Neural cell (in vitro differentiated cells): ENCODE measurements around the gene ADGRA1.

ENCODE experiments used
- EP300 ChIP-seq: fragments of 450-650 bp; conservative IDR thresholded peaks from 2 replicates; pipeline ENCODE4 v1.6.1; 2014; ENCODE audit warnings: antibody characterized with exemption, mild to moderate bottlenecking, moderate library complexity; ENCODE audit not compliant: poor library complexity, severe bottlenecking
- EZH2 ChIP-seq: fragments of 200-600, 300-800 bp; shearing (Covaris generic), sonication (generic); IDR thresholded peaks from 2 replicates; pipeline ENCODE4 v1.6.1; 2014; ENCODE audit warnings: antibody characterized with exemption, low read length, borderline replicate concordance, mild to moderate bottlenecking; ENCODE audit not compliant: insufficient read depth, poor library complexity, severe bottlenecking
- POLR2AphosphoS5 ChIP-seq: IDR thresholded peaks from 2 replicates; pipeline ENCODE4 v1.6.1; 2012
- RAD21 ChIP-seq: fragments of 450-650 bp; conservative IDR thresholded peaks from 2 replicates; pipeline ENCODE4 v1.6.1; 2014; ENCODE audit warnings: antibody characterized with exemption, mild to moderate bottlenecking, moderate library complexity
- SMC3 ChIP-seq: fragments of 450-650 bp; conservative IDR thresholded peaks from 2 replicates; pipeline ENCODE4 v1.6.1; 2014; ENCODE audit warnings: antibody characterized with exemption, mild to moderate bottlenecking, moderate library complexity; ENCODE audit not compliant: poor library complexity
- TF ChIP-seq, protein P1 (sequence below): fragments of 450-650 bp; IDR thresholded peaks from 2 replicates; pipeline ENCODE4 v1.5.1; 2014; ENCODE audit warnings: antibody characterized with exemption, mild to moderate bottlenecking, moderate library complexity; ENCODE audit not compliant: poor library complexity, severe bottlenecking
- TF ChIP-seq, protein P2 (sequence below): IDR thresholded peaks from 2 replicates; pipeline ENCODE4 v1.6.1; 2012; ENCODE audit warnings: borderline replicate concordance

DNA sequence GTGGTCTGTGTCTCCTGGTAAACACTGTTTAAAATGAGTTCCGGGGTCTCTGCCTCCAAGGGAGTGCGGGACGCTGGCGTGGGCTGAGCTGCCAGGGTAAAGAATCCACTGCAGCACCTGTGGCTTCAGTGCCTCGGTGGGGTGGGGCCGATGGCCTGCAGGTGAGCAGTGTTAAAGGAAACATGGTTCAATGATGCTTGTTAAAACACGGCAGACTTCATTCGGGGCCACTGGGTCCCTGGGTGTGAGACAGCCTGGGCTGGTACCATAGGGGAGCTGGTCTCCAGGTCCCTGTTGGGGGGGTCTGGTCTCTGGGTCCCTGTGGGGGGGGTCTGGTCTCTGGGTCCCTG lies 47.4 kb downstream of the ADGRA1 start:
- TF ChIP-seq, protein P1, sequence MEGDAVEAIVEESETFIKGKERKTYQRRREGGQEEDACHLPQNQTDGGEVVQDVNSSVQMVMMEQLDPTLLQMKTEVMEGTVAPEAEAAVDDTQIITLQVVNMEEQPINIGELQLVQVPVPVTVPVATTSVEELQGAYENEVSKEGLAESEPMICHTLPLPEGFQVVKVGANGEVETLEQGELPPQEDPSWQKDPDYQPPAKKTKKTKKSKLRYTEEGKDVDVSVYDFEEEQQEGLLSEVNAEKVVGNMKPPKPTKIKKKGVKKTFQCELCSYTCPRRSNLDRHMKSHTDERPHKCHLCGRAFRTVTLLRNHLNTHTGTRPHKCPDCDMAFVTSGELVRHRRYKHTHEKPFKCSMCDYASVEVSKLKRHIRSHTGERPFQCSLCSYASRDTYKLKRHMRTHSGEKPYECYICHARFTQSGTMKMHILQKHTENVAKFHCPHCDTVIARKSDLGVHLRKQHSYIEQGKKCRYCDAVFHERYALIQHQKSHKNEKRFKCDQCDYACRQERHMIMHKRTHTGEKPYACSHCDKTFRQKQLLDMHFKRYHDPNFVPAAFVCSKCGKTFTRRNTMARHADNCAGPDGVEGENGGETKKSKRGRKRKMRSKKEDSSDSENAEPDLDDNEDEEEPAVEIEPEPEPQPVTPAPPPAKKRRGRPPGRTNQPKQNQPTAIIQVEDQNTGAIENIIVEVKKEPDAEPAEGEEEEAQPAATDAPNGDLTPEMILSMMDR: no peak
- TF ChIP-seq POLR2AphosphoS5 (no peak), SMC3 (no peak), RAD21 (no peak), EZH2 (no peak), EP300 (no peak)
- TF ChIP-seq, protein P2, sequence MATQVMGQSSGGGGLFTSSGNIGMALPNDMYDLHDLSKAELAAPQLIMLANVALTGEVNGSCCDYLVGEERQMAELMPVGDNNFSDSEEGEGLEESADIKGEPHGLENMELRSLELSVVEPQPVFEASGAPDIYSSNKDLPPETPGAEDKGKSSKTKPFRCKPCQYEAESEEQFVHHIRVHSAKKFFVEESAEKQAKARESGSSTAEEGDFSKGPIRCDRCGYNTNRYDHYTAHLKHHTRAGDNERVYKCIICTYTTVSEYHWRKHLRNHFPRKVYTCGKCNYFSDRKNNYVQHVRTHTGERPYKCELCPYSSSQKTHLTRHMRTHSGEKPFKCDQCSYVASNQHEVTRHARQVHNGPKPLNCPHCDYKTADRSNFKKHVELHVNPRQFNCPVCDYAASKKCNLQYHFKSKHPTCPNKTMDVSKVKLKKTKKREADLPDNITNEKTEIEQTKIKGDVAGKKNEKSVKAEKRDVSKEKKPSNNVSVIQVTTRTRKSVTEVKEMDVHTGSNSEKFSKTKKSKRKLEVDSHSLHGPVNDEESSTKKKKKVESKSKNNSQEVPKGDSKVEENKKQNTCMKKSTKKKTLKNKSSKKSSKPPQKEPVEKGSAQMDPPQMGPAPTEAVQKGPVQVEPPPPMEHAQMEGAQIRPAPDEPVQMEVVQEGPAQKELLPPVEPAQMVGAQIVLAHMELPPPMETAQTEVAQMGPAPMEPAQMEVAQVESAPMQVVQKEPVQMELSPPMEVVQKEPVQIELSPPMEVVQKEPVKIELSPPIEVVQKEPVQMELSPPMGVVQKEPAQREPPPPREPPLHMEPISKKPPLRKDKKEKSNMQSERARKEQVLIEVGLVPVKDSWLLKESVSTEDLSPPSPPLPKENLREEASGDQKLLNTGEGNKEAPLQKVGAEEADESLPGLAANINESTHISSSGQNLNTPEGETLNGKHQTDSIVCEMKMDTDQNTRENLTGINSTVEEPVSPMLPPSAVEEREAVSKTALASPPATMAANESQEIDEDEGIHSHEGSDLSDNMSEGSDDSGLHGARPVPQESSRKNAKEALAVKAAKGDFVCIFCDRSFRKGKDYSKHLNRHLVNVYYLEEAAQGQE: no peak
